Upper lobe of left lung (tissue), 4 donors: ENCODE data around the gene SLC6A4.

Experiments used
- EP300 ChIP-seq, 4 donors: sonication (generic); formaldehyde crosslinking; IDR thresholded peaks; one replicate each; pipeline ENCODE4 v1.5.1; 2017; ENCODE audit warnings: antibody characterized with exemption in 4 of 4, control low read depth in 2 of 4
- POLR2A ChIP-seq, 4 donors: fragments of 450-650 bp; IDR thresholded peaks; one replicate each; pipeline ENCODE4 v1.5.1; 2016 to 2017; ENCODE audit warnings: antibody characterized with exemption in 4 of 4, mild to moderate bottlenecking in 2 of 4
- POLR2AphosphoS5 ChIP-seq, 2 donors: sonication (generic); formaldehyde crosslinking; IDR thresholded peaks; one replicate each; pipeline ENCODE4 v1.5.1; 2017; ENCODE audit warnings: antibody characterized with exemption in 2 of 2
- TF ChIP-seq, protein P1 (sequence below), 6 experiments: fragments of 450-650 bp in 4 of 6; fragments of 200-600 bp in 2 of 6; sonication (generic) in 2 of 6; IDR thresholded peaks; one replicate each; pipeline ENCODE4 v1.5.1; 2016 to 2019; ENCODE audit warnings: antibody characterized with exemption in 6 of 6

GRCh38 chr17:30243002-30243401, 7.5 kb upstream of the SLC6A4 start:
- TF ChIP-seq, protein P1, sequence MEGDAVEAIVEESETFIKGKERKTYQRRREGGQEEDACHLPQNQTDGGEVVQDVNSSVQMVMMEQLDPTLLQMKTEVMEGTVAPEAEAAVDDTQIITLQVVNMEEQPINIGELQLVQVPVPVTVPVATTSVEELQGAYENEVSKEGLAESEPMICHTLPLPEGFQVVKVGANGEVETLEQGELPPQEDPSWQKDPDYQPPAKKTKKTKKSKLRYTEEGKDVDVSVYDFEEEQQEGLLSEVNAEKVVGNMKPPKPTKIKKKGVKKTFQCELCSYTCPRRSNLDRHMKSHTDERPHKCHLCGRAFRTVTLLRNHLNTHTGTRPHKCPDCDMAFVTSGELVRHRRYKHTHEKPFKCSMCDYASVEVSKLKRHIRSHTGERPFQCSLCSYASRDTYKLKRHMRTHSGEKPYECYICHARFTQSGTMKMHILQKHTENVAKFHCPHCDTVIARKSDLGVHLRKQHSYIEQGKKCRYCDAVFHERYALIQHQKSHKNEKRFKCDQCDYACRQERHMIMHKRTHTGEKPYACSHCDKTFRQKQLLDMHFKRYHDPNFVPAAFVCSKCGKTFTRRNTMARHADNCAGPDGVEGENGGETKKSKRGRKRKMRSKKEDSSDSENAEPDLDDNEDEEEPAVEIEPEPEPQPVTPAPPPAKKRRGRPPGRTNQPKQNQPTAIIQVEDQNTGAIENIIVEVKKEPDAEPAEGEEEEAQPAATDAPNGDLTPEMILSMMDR (IDR thresholded peaks at IDR 0.05), result no peak
- TF ChIP-seq POLR2A (IDR thresholded peaks at IDR 0.05) (no peak), POLR2AphosphoS5 (IDR thresholded peaks at IDR 0.05) (no peak), EP300 (IDR thresholded peaks at IDR 0.05) (no peak)
